GM12878 (cell line): ENCODE measurements around the gene PRCC. TPM values are rescaled to one million over a fixed set of nuclear protein-coding genes. Genes with fewer than 3 reads are reported as not detected.

Experiments
- CHD4 ChIP-seq: fragments of 200-600 bp; sonication (generic); IDR thresholded peaks from 2 replicates; pipeline ENCODE4 v1.6.1; 2016; ENCODE audit warnings: mild to moderate bottlenecking
- CUX1 ChIP-seq: IDR thresholded peaks from 2 replicates; pipeline ENCODE4 v1.6.1; 2012; ENCODE audit warnings: improper control_type of control experiment, low read depth, low read length; ENCODE audit not compliant: insufficient replicate concordance
- ELK1 ChIP-seq: IDR thresholded peaks from 2 replicates; pipeline ENCODE4 v1.6.1; 2012; ENCODE audit warnings: low read depth, low read length, improper control_type of control experiment
- FOXK2 ChIP-seq: fragments of 450-650 bp; IDR thresholded peaks from 2 replicates; pipeline ENCODE4 v1.6.1; 2017; ENCODE audit warnings: mild to moderate bottlenecking, moderate library complexity
- HCFC1 ChIP-seq: fragments of 150-350 bp; IDR thresholded peaks from 2 replicates; pipeline ENCODE4 v1.6.1; 2014; ENCODE audit warnings: low read length
- HDAC6 ChIP-seq: fragments of 200-600 bp; sonication (generic); IDR thresholded peaks from one replicate; pipeline ENCODE4 v1.8.0; 2017; ENCODE audit warnings: antibody characterized with exemption; ENCODE audit not compliant: unreplicated experiment
- IKZF1 ChIP-seq: fragments of 450-650 bp; conservative IDR thresholded peaks from 2 replicates; pipeline ENCODE4 v1.6.1; 2017; ENCODE audit warnings: antibody characterized with exemption, mild to moderate bottlenecking
- JUND ChIP-seq: IDR thresholded peaks from 2 replicates; pipeline ENCODE4 v1.6.1; 2012; ENCODE audit warnings: low read depth, mild to moderate bottlenecking, low read length, improper control_type of control experiment, moderate library complexity
- KLF5 ChIP-seq: fragments of 450-650 bp; IDR thresholded peaks from 2 replicates; pipeline ENCODE4 v1.6.1; 2014; ENCODE audit warnings: mild to moderate bottlenecking; ENCODE audit not compliant: partially characterized antibody
- MEF2A ChIP-seq: IDR thresholded peaks from 2 replicates; pipeline ENCODE4 v1.6.1; 2011; ENCODE audit warnings: low read depth, mild to moderate bottlenecking, low read length, moderate library complexity; ENCODE audit not compliant: insufficient read depth
- MTA2 ChIP-seq: fragments of 450-650 bp; IDR thresholded peaks from 2 replicates; pipeline ENCODE4 v1.6.1; 2016; ENCODE audit warnings: low read depth, mild to moderate bottlenecking, moderate library complexity
- NFIC ChIP-seq: IDR thresholded peaks from 2 replicates; pipeline ENCODE4 v1.6.1; 2012; ENCODE audit warnings: low read depth, mild to moderate bottlenecking, inconsistent platforms, low read length, moderate library complexity
- NRF1 ChIP-seq: conservative IDR thresholded peaks from 2 replicates; pipeline ENCODE4 v1.6.1; 2011; ENCODE audit warnings: mild to moderate bottlenecking, low read depth, low read length, improper control_type of control experiment
- POLR2A ChIP-seq: IDR thresholded peaks from 2 replicates; pipeline ENCODE4 v1.6.1; 2011; ENCODE audit warnings: low read depth, mild to moderate bottlenecking, low read length
- RAD51 ChIP-seq: fragments of 450-650 bp; IDR thresholded peaks from 2 replicates; pipeline ENCODE4 v1.6.1; 2016; ENCODE audit warnings: moderate library complexity, mild to moderate bottlenecking, inconsistent platforms
- RBBP5 ChIP-seq: fragments of 200-600 bp; sonication (generic); conservative IDR thresholded peaks from 2 replicates; pipeline ENCODE4 v1.6.1; 2016
- SUPT20H ChIP-seq: IDR thresholded peaks from 2 replicates; pipeline ENCODE4 v1.6.1; 2011; ENCODE audit warnings: low read depth, mild to moderate bottlenecking, low read length, moderate library complexity, borderline replicate concordance; ENCODE audit not compliant: control insufficient read depth
- SUZ12 ChIP-seq: fragments of 200-600 bp; sonication (generic); IDR thresholded peaks from one replicate; pipeline ENCODE4 v1.6.1; 2018; ENCODE audit warnings: antibody characterized with exemption, mild to moderate bottlenecking; ENCODE audit not compliant: unreplicated experiment
- ZNF24 ChIP-seq: fragments of 450-650 bp; IDR thresholded peaks from 2 replicates; pipeline ENCODE4 v1.6.1; 2017; ENCODE audit warnings: antibody characterized with exemption, mild to moderate bottlenecking
- ZNF622 ChIP-seq: fragments of 450-650 bp; IDR thresholded peaks from 2 replicates; pipeline ENCODE4 v1.6.1; 2017; ENCODE audit warnings: mild to moderate bottlenecking, inconsistent platforms
- polyA plus RNA-seq, 11 experiments: library from polyadenylated mRNA; depleted of rRNA in 4 of 11; unstranded in 6 of 11; stranded (reverse) in 5 of 11; fragments of >200 nt; fragmentation: Nextera tagmentation in 4 of 11; fragmentation: Illumina TruSeq in 1 of 11; extraction: Ambion mirVana in 4 of 11; extraction: Trizol in 1 of 11; gene quantifications; 1 replicate in 1 of 11; 2 replicates in 10 of 11; pipeline versions ENCODE4 v1.2.1 to v1.2.3, GENCODE V29; 2011 to 2016; ENCODE audit warnings: inconsistent platforms in 2 of 11, missing spikeins in 2 of 11, low read depth in 1 of 11
- total RNA-seq, 4 experiments: library from RNA; depleted of rRNA in 3 of 4; stranded (reverse); fragments of >200 nt in 3 of 4; fragmentation: Illumina TruSeq in 1 of 4; extraction: Trizol in 1 of 4; gene quantifications; 2 replicates each; pipeline versions ENCODE4 v1.2.1 to v1.2.3, GENCODE V29; 2013 to 2021
- TF ChIP-seq, protein P1 (sequence below): fragments of 450-650 bp; IDR thresholded peaks from 2 replicates; pipeline ENCODE4 v1.6.1; 2017; ENCODE audit warnings: antibody characterized with exemption, mild to moderate bottlenecking, moderate library complexity
- TF ChIP-seq, protein P2 (sequence below): IDR thresholded peaks from 2 replicates; pipeline ENCODE4 v1.6.1; 2011; ENCODE audit warnings: mild to moderate bottlenecking, low read depth, low read length, moderate library complexity; ENCODE audit not compliant: insufficient replicate concordance

PRCC gene
- total and polyA plus RNA-seq, 10 of the 15 experiments (the other 5 are each of a cell fraction or from before 2014, with no cell fraction given), result 23.8 to 132 (median 63.1) TPM

GRCh38 chr1:156750711-156751450 lies 16.5 kb upstream of the PRCC start (continued):
- TF ChIP-seq HCFC1 (no peak), IKZF1 (no peak; the same call in 1 of the 2 replicates), CHD4 (no peak), HDAC6 (no peak), ZNF24 (no peak), MEF2A (no peak), RAD51 (no peak), NFIC (no peak), JUND (no peak), NRF1 (no peak), ZNF622 (no peak), MTA2 (no peak), CUX1 (no peak), SUZ12 (no peak), ELK1 (no peak), POLR2A (no peak; the same call in 1 of the 2 replicates), SUPT20H (no peak), FOXK2 (no peak), RBBP5 (no peak), KLF5 (peak; percentile 23)
- TF ChIP-seq, protein P1, sequence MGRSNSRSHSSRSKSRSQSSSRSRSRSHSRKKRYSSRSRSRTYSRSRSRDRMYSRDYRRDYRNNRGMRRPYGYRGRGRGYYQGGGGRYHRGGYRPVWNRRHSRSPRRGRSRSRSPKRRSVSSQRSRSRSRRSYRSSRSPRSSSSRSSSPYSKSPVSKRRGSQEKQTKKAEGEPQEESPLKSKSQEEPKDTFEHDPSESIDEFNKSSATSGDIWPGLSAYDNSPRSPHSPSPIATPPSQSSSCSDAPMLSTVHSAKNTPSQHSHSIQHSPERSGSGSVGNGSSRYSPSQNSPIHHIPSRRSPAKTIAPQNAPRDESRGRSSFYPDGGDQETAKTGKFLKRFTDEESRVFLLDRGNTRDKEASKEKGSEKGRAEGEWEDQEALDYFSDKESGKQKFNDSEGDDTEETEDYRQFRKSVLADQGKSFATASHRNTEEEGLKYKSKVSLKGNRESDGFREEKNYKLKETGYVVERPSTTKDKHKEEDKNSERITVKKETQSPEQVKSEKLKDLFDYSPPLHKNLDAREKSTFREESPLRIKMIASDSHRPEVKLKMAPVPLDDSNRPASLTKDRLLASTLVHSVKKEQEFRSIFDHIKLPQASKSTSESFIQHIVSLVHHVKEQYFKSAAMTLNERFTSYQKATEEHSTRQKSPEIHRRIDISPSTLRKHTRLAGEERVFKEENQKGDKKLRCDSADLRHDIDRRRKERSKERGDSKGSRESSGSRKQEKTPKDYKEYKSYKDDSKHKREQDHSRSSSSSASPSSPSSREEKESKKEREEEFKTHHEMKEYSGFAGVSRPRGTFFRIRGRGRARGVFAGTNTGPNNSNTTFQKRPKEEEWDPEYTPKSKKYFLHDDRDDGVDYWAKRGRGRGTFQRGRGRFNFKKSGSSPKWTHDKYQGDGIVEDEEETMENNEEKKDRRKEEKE, result no peak
- TF ChIP-seq, protein P2, sequence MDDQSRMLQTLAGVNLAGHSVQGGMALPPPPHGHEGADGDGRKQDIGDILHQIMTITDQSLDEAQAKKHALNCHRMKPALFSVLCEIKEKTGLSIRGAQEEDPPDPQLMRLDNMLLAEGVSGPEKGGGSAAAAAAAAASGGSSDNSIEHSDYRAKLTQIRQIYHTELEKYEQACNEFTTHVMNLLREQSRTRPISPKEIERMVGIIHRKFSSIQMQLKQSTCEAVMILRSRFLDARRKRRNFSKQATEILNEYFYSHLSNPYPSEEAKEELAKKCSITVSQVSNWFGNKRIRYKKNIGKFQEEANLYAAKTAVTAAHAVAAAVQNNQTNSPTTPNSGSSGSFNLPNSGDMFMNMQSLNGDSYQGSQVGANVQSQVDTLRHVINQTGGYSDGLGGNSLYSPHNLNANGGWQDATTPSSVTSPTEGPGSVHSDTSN, result no peak
